Epithelial cell of esophagus (primary cell): ENCODE measurements around the gene LRFN2.

Source experiments
- DNase-seq: peaks from one replicate; pipeline ENCODE4 v3.0.0; 2010; ENCODE audit warnings: low read depth
- H3K4me3 ChIP-seq: 2 replicates; pipeline ENCODE4 v1.5.1; 2011; ENCODE audit warnings: mild to moderate bottlenecking, low read length, control low read depth
- TF ChIP-seq, protein P1 (sequence below): IDR thresholded peaks from 2 replicates; pipeline ENCODE4 v1.5.1; 2011; ENCODE audit warnings: low read depth, mild to moderate bottlenecking, low read length, control low read depth, inconsistent platforms; ENCODE audit not compliant: insufficient read depth; ENCODE audit errors: missing control alignments

Gene LRFN2

DNA sequence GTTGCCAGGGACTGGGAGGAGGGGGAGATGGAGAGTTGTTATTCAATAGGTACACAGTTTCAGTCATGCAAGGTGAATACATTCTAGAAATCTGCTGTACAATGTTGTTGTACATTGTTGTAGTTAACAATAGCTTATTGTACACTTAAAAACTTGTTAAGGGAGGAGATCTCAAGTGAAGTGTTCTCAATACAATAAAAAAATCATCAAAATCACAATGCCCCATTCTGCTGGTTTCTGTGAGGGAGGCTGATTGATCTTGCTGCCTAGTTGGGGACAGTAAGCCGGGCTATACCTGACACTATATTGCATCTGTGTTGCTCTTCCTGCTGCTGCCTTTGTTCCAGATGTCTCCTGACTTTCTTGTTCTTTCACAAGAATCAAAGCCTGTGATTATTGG, 232.1 kb downstream of the LRFN2 start:
- H3K4me3 ChIP-seq: no peak overlapping the region
- TF ChIP-seq, protein P1, sequence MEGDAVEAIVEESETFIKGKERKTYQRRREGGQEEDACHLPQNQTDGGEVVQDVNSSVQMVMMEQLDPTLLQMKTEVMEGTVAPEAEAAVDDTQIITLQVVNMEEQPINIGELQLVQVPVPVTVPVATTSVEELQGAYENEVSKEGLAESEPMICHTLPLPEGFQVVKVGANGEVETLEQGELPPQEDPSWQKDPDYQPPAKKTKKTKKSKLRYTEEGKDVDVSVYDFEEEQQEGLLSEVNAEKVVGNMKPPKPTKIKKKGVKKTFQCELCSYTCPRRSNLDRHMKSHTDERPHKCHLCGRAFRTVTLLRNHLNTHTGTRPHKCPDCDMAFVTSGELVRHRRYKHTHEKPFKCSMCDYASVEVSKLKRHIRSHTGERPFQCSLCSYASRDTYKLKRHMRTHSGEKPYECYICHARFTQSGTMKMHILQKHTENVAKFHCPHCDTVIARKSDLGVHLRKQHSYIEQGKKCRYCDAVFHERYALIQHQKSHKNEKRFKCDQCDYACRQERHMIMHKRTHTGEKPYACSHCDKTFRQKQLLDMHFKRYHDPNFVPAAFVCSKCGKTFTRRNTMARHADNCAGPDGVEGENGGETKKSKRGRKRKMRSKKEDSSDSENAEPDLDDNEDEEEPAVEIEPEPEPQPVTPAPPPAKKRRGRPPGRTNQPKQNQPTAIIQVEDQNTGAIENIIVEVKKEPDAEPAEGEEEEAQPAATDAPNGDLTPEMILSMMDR: no peak

DNA sequence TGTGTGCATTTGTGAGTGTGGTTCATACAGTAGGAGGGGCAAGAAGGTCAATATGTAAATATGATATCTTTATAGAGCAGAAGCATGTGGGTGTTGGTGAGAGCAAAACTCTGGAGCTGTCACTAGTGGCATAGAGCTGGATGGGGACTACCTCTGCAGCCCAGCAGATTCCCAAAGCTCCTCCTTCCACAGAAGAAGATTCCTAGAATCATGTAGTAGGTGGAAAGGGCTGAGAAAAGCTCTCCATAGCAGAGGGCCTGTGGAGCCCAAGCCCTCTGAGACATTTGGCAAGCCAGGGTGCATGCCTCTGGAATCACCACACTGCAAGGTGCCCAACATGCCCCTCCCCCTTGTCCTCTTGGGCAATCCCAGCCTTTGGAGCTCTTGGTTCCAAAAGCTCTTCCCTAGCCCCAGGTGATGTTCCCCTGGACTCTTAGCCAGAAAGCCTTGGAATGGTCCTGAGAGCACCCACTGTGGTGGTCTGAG, 233.2 kb downstream of the LRFN2 start:
- TF ChIP-seq, protein P1: no peak
- no peak overlapping the region for H3K4me3 ChIP-seq
- DNase-seq: no peak

More for the DNA sequence above, 232.1 kb downstream of the LRFN2 start:
- DNase-seq: no peak

GRCh38 chr6:40353197-40353966, 233.8 kb downstream of the LRFN2 start:
- no peak for DNase-seq
- TF ChIP-seq, protein P1: no peak
- no peak overlapping the region for H3K4me3 ChIP-seq

GRCh38 chr6:40352527-40353170, 234.5 kb downstream of the LRFN2 start:
- no peak overlapping the region for H3K4me3 ChIP-seq
- no peak for DNase-seq
- TF ChIP-seq, protein P1: no peak

- DNase-seq: no peak
- TF ChIP-seq, protein P1: no peak
These were observed 235.2 kb downstream of the LRFN2 start for GRCh38 chr6:40352006-40352405.

DNA sequence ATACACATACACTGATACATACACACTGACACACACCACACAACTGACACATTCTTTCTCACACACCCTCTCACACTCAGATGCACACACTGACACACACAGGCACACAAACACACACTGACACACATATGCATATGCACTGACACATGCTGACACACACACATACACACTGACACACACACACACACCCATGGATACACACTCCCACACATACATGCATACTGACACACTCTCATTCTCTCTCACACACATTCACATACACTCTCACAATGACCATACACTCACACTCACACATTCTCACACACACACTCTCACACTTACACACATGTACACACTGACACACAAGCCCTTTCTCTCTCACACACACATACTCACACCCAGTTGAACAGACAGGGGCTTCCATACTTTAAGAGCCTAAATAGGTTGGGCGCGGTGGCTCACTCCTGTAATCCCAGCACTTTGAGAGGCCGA, 236.4 kb downstream of the LRFN2 start:
- TF ChIP-seq, protein P1: no peak
- no peak overlapping the region for H3K4me3 ChIP-seq
- DNase-seq: no peak

More at GRCh38 chr6:40352006-40352405, 235.2 kb downstream of the LRFN2 start:
- no peak overlapping the region for H3K4me3 ChIP-seq
